Right renal pelvis (tissue), 4 donors: ENCODE data around the gene CBX3. TPM values are rescaled to one million over a fixed set of nuclear protein-coding genes. Genes with fewer than 3 reads are reported as not detected.

Experiments used
- polyA plus RNA-seq, 4 donors: library from polyadenylated mRNA; unstranded; fragments of 120-200 nt; gene quantifications; one replicate each; pipeline ENCODE4 v1.2.1, GENCODE V29; 2013; ENCODE audit not compliant: insufficient read length in 4 of 4

CBX3 gene
- polyA plus RNA-seq, 4 donors, result 301 to 379 (median 365) TPM

Other genes starting within 250 kb of the CBX3 start
- gene NFE2L3, start 49.5 kb upstream of the CBX3 start, polyA plus RNA-seq, result 10 to 100 TPM; 32.7 to 43.3 (median 37.2) TPM
- gene HNRNPA2B1, start 999 bp upstream of the CBX3 start, polyA plus RNA-seq, result 1,000 to 10,000 TPM; 1,374 to 1,607 (median 1,513) TPM
- 10 to 100 TPM; 21.0 to 29.1 (median 26.3) TPM for gene SNX10, start 90.1 kb downstream of the CBX3 start, polyA plus RNA-seq